RWPE2 (cell line): Measurements from ENCODE around the gene LRCOL1.

Experiments used
- ATAC-seq: fragments of 200-7000 bp; cut with Tn5 transposase; 3 replicates; pipeline ENCODE4 v1.9.1; 2021; ENCODE audit warnings: low read depth
- DNase-seq: peaks from one replicate; pipeline ENCODE4 v3.0.0-alpha.2; 2020; ENCODE audit warnings: low spot score
- H3K27ac ChIP-seq: fragments of 450-650 bp; 2 replicates; pipeline ENCODE4 v1.5.1; 2017; ENCODE audit warnings: mild to moderate bottlenecking; ENCODE audit not compliant: poor library complexity, severe bottlenecking
- H3K27me3 ChIP-seq: fragments of 250-450 bp; sonication (Bioruptor Pico); 2 replicates; pipeline ENCODE4 v1.5.1; 2021; ENCODE audit warnings: mild to moderate bottlenecking, moderate library complexity; ENCODE audit not compliant: insufficient read depth, poor library complexity, severe bottlenecking
- H3K36me3 ChIP-seq: fragments of 250-450 bp; sonication (Bioruptor Pico); 2 replicates; pipeline ENCODE4 v1.5.1; 2020; ENCODE audit warnings: low read depth, mild to moderate bottlenecking, moderate library complexity
- H3K4me1 ChIP-seq: fragments of 250-450 bp; sonication (Bioruptor Pico); 2 replicates; pipeline ENCODE4 v1.5.1; 2021; ENCODE audit warnings: mild to moderate bottlenecking, moderate library complexity; ENCODE audit not compliant: insufficient read depth, poor library complexity, severe bottlenecking
- H3K4me3 ChIP-seq: fragments of 250-450 bp; sonication (Bioruptor Pico); 2 replicates; pipeline ENCODE4 v1.5.1; 2021; ENCODE audit warnings: mild to moderate bottlenecking, moderate library complexity; ENCODE audit not compliant: severe bottlenecking
- H3K9me3 ChIP-seq: fragments of 250-450 bp; sonication (Bioruptor Pico); 2 replicates; pipeline ENCODE4 v1.5.1; 2021; ENCODE audit warnings: mild to moderate bottlenecking, moderate library complexity; ENCODE audit not compliant: severe bottlenecking
- CTCF ChIP-seq: fragments of 450-650 bp; IDR thresholded peaks from one replicate; pipeline ENCODE4 v1.5.1; 2017; ENCODE audit warnings: mild to moderate bottlenecking, moderate library complexity; ENCODE audit not compliant: poor library complexity, severe bottlenecking

LRCOL1 gene

DNA sequence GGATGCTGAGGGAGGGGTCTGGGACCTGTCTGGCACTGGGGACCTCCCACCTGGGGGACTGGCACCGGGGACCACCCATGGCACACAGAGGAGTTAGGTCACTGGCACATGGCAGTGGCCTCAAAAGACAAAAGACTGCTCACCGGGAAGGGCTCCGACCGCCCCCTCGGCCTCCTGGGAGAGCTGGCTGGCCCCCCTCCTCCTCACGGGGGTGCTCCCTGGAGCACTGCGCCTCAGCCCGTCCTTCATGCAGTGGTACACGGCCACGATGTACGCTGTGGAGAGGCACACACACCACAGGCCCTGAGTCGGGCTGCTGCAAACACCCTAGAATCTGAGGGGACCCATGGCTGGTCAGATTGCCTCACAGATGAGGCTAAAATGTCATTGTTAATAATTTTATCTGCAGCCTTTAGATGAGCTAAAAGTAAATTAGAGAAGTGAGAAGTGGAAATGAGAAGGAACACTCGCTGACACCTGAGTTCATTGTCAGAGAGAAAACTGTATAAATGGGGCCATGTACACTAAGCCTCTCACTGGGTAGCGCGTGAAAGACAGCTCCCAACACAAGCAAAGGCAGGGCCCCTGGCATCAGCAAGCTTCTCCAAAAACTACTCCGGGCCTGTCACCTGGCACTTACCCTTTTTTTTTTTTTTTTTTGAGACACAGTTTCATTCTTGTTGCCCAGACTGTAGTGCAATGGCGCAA lies 22.3 kb upstream of the LRCOL1 start:
- ATAC-seq: no peak
- TF ChIP-seq CTCF: no peak
- Histone ChIP-seq H3K27ac (no peak overlapping the region), H3K9me3 (no peaks in the 10 kb centered on the region), H3K27me3 (no peaks in the 10 kb centered on the region), H3K36me3 (peaks cover 73% of the 10 kb centered on the region), H3K4me3 (no peak overlapping the region), H3K4me1 (no peaks in the 10 kb centered on the region)
- no peak for DNase-seq

DNA sequence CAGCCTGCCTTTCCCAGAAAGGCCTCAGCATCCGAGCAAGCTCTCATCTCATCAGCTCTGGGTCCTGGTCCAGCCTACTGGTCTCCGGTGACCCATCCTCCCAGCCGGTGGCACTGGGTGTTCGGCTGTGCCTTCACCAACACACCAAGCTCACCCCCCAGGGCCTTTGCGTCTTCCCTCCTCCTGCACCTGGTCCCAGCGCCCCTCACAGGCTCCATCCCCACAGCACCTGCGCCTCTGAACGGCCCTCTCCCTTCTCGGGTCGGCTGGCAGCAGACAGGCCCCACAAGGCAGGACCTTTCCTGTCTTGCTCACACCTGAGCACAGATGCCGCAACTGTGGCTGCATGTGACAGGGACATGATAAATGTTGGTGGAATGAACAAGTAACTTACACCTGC lies 21.3 kb upstream of the LRCOL1 start:
- no peaks in the 10 kb centered on the region for H3K4me1 ChIP-seq
- no peaks in the 10 kb centered on the region for H3K9me3 ChIP-seq
- H3K4me3 ChIP-seq: no peak overlapping the region
- TF ChIP-seq CTCF: no peak
- H3K36me3 ChIP-seq: peaks cover 69% of the 10 kb centered on the region
- H3K27ac ChIP-seq: no peak overlapping the region
- DNase-seq (no peak), ATAC-seq (no peak)
- H3K27me3 ChIP-seq: no peaks in the 10 kb centered on the region

DNA sequence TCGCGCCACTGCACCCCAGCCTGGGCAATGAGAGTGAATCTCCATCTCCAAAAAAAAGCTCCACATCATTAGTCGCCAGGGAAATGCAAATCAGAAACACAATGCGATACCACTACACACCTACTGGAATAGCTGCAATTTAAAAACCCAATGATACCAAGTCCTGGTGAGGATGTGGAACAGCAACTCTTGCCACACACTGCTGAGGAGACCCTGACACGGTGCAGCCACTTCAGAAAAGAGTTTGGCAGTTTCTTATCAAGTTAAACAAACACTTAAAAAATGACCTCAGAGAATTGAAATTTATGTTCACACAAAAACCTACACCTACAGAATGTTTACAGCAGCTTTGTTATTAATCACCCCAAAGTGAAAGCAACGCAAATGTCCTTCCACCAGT lies 20.3 kb upstream of the LRCOL1 start:
- Histone ChIP-seq H3K4me3 (no peak overlapping the region), H3K4me1 (no peaks in the 10 kb centered on the region), H3K36me3 (peaks cover 69% of the 10 kb centered on the region), H3K27ac (no peak overlapping the region), H3K9me3 (no peaks in the 10 kb centered on the region), H3K27me3 (no peaks in the 10 kb centered on the region)
- no peak for TF ChIP-seq CTCF
- DNase-seq (no peak), ATAC-seq (no peak)

GRCh38 chr12:132629330-132629729 lies 18.9 kb upstream of the LRCOL1 start:
- Histone ChIP-seq H3K4me3 (no peak overlapping the region), H3K27me3 (no peaks in the 10 kb centered on the region), H3K36me3 (peaks cover 66% of the 10 kb centered on the region), H3K27ac (no peak overlapping the region), H3K9me3 (no peaks in the 10 kb centered on the region), H3K4me1 (no peaks in the 10 kb centered on the region)
- no peak for DNase-seq
- no peak for TF ChIP-seq CTCF
- ATAC-seq: no peak

DNA sequence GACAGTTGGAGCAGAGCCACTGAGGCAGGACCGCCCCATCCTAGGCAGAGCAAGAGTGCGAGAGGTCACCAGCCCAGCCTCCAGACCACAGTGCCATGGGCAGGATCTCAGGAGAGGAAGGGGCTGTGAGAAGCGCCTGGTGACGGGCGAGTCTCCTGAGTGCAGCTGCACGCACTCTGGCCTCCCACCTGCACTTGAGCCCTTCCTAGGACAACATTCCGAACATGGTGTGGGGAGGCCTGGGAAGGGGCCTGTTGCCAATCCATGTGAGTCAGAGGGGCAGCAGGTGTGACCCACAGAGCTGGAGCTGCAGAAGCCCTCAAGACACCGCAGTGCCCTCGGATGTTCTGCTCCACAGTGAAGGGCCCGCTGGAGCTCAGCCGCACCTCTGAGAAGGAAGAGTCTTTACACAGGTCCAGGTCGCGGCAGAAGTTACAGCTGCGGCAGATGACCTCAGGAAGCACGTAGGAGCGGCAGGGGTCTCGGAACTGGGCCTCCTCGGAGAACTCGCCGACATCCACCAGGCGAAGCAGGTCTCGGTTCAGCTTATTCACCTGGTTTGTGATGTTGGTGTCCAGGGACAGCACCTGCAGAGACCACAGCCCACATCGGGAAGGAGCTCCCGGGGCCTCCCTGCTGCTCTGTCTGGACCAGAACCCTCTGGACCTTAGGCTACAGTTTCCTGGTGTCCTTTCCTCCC lies 15.5 kb upstream of the LRCOL1 start:
- ATAC-seq (no peak), DNase-seq (no peak)
- Histone ChIP-seq H3K4me3 (no peak overlapping the region), H3K4me1 (no peaks in the 10 kb centered on the region), H3K36me3 (peaks cover 44% of the 10 kb centered on the region), H3K27me3 (no peaks in the 10 kb centered on the region), H3K9me3 (no peaks in the 10 kb centered on the region), H3K27ac (no peak overlapping the region)
- no peak for TF ChIP-seq CTCF
